NCI-H2107 treated with DMSO at 0.1 percent for 48 hours (cell line): ENCODE measurements around the gene FANK1.

Source experiments
- DNase-seq: peaks from one replicate; lab custom pipeline; 2025; ENCODE audit not compliant: unreplicated experiment; lab: John Stamatoyannopoulos, UW

The FANK1 gene

GRCh38 chr10:126057494-126057893 is 161.1 kb downstream of the FANK1 start:
- DNase-seq = no peak

GRCh38 chr10:126058104-126058503 is 161.7 kb downstream of the FANK1 start:
- no peak for DNase-seq

- no peak for DNase-seq
Observed at GRCh38 chr10:126058507-126058906, 162.1 kb downstream of the FANK1 start.
